ENCODE results near the gene MTMR11. TPM values are rescaled to one million over a fixed set of nuclear protein-coding genes. Genes with fewer than 3 reads are reported as not detected.

The MTMR11 gene
- total and polyA plus RNA-seq, 12 donors: 0.95 to 5.3 (median 2.5) TPM

GRCh38 chr1:149978547-149979023, 41.9 kb upstream of the MTMR11 start:
- Histone ChIP-seq H3K9me3 (no peaks in the 10 kb centered on the region), H3K27ac (no peak overlapping the region), H3K36me3 (peaks cover 0 to 42% (median 14%) of the 10 kb centered on the region in 9 donors), H3K4me3 (no peak overlapping the region), H3K27me3 (peaks cover 0 to 88% (median 0%) of the 10 kb centered on the region in 7 donors), H3K4me1 (peaks cover 2 to 25% (median 13%) of the 10 kb centered on the region in 9 donors)
- intact Hi-C loops (cut with DNase I): no loop called here
- no peak for DNase-seq
- WGBS, 2 donors: 28 to 32% methylated on average over 1 of the region's 1 CpG
- no peak for TF ChIP-seq CTCF (IDR thresholded peaks at IDR 0.05)
- no peak for ATAC-seq

- H3K27ac ChIP-seq: no peak overlapping the region
- H3K9me3 ChIP-seq: no peaks in the 10 kb centered on the region
- no peak for TF ChIP-seq CTCF (IDR thresholded peaks at IDR 0.05)
- H3K4me1 ChIP-seq: peaks cover 2 to 25% (median 13%) of the 10 kb centered on the region in 9 donors
- peaks cover 0 to 55% (median 26%) of the 10 kb centered on the region in 9 donors for H3K36me3 ChIP-seq
- H3K27me3 ChIP-seq: peaks cover 0 to 84% (median 0%) of the 10 kb centered on the region in 7 donors
- no peak overlapping the region for H3K4me3 ChIP-seq
- intact Hi-C loops (cut with DNase I): no loop called here
- 76 to 84% methylated on average over 3 of the region's 3 CpGs for WGBS, 2 donors
- no peak for DNase-seq
- ATAC-seq: no peak
These were observed 40.7 kb upstream of the MTMR11 start for GRCh38 chr1:149977345-149977744.

- Histone ChIP-seq H3K27me3 (peaks cover 0 to 64% (median 0%) of the 10 kb centered on the region in 7 donors), H3K27ac (no peak overlapping the region), H3K36me3 (peaks cover 0 to 100% (median 53%) of the 10 kb centered on the region in 9 donors), H3K4me1 (peaks cover 0 to 2% (median 0%) of the 10 kb centered on the region in 9 donors), H3K9me3 (no peaks in the 10 kb centered on the region), H3K4me3 (no peak overlapping the region)
- TF ChIP-seq CTCF (IDR thresholded peaks at IDR 0.05): no peak
- 93 to 95% methylated on average over 2 of the region's 2 CpGs for WGBS, 2 donors
- no peak for DNase-seq
- no peak for ATAC-seq
- intact Hi-C loops (cut with DNase I): loop anchor here in 2 of 10 donors (5.0 kb wide), 2 partner anchors 70 to 200 kb away; no protein-coding TSS in a partner anchor
These were observed 35.9 kb upstream of the MTMR11 start for GRCh38 chr1:149972547-149972946.

GRCh38 chr1:149967646-149968045, 31.0 kb upstream of the MTMR11 start:
- peaks cover 0 to 30% (median 0%) of the 10 kb centered on the region in 7 donors for H3K27me3 ChIP-seq
- DNase-seq (no peak), ATAC-seq (no peak)
- no peak overlapping the region for H3K4me3 ChIP-seq
- no peak for TF ChIP-seq CTCF (IDR thresholded peaks at IDR 0.05)
- peaks cover 0 to 17% (median 6%) of the 10 kb centered on the region in 9 donors for H3K4me1 ChIP-seq
- intact Hi-C loops (cut with DNase I): loop anchor here in 2 of 10 donors (5.0 to 10.0 kb wide), 2 partner anchors 197 to 215 kb away; no protein-coding TSS in a partner anchor
- peaks cover 0 to 100% (median 43%) of the 10 kb centered on the region in 9 donors for H3K36me3 ChIP-seq
- no peak overlapping the region for H3K27ac ChIP-seq
- no peaks in the 10 kb centered on the region for H3K9me3 ChIP-seq
